ENCODE data around the gene VPS52. TPM values are rescaled to one million over a fixed set of nuclear protein-coding genes. Genes with fewer than 3 reads are reported as not detected.

Gene VPS52
- total RNA-seq, 2 donors from 2014 or later = 19.0 to 31.7 TPM

- peaks cover 34% of the 10 kb centered on the region for H3K36me3 ChIP-seq
- DNase-seq (ENCODE audit: low spot score) = no peak
- peak overlapping the region; percentile 52 to 64 for H3K27ac ChIP-seq
- H3K4me3 ChIP-seq = peak overlapping the region; percentile 60 to 66
- no peaks in the 10 kb centered on the region for H3K9me3 ChIP-seq
- no peaks in the 10 kb centered on the region for H3K27me3 ChIP-seq
- no peak for TF ChIP-seq CTCF (IDR thresholded peaks at IDR 0.05)
- peaks cover 0 to 58% of the 10 kb centered on the region in 2 donors for H3K4me1 ChIP-seq
Observed at GRCh38 chr6:33205191-33206026, 66.3 kb downstream of the VPS52 start.

GRCh38 chr6:33204415-33205190, 67.1 kb downstream of the VPS52 start, which contains the start of gene HSD17B8:
HSD17B8 (plus strand) TSS chr6:33204655; CDS start chr6:33204669, 14 bp downstream.
- peaks cover 0 to 60% of the 10 kb centered on the region in 2 donors for H3K4me1 ChIP-seq
- DNase-seq (ENCODE audit: low spot score) = peak; percentile 95
- no peaks in the 10 kb centered on the region for H3K27me3 ChIP-seq
- H3K27ac ChIP-seq = peak within 1 kb of the TSS; percentile 52 to 64
- no peaks in the 10 kb centered on the region for H3K9me3 ChIP-seq
- peaks cover 27% of the 10 kb centered on the region for H3K36me3 ChIP-seq
- TF ChIP-seq CTCF (IDR thresholded peaks at IDR 0.05) = no peak
- peak within 1 kb of the TSS; percentile 60 to 66 for H3K4me3 ChIP-seq

GRCh38 chr6:33204165-33204414, 67.6 kb downstream of the VPS52 start:
- peaks cover 0 to 63% of the 10 kb centered on the region in 2 donors for H3K4me1 ChIP-seq
- H3K4me3 ChIP-seq = peak overlapping the region in 1 of 2 donors; percentile 66
- no peak for TF ChIP-seq CTCF (IDR thresholded peaks at IDR 0.05)
- no peak for DNase-seq (ENCODE audit: low spot score)
- H3K9me3 ChIP-seq = no peaks in the 10 kb centered on the region
- peaks cover 24% of the 10 kb centered on the region for H3K36me3 ChIP-seq
- H3K27me3 ChIP-seq = no peaks in the 10 kb centered on the region
- H3K27ac ChIP-seq = no peak overlapping the region

- Histone ChIP-seq H3K36me3 (peaks cover 24% of the 10 kb centered on the region), H3K4me3 (peak overlapping the region in 1 of 2 donors; percentile 66), H3K9me3 (no peaks in the 10 kb centered on the region), H3K27me3 (no peaks in the 10 kb centered on the region), H3K27ac (no peak overlapping the region), H3K4me1 (peaks cover 0 to 62% of the 10 kb centered on the region in 2 donors)
- TF ChIP-seq CTCF (IDR thresholded peaks at IDR 0.05) = no peak
- no peak for DNase-seq (ENCODE audit: low spot score)
Observed at GRCh38 chr6:33203443-33204164, 68.1 kb downstream of the VPS52 start.

- H3K4me1 ChIP-seq = peaks cover 0 to 69% of the 10 kb centered on the region in 2 donors
- DNase-seq (ENCODE audit: low spot score) = no peak
- H3K27me3 ChIP-seq = no peaks in the 10 kb centered on the region
- H3K27ac ChIP-seq = no peak overlapping the region
- no peak for TF ChIP-seq CTCF (IDR thresholded peaks at IDR 0.05)
- H3K9me3 ChIP-seq = no peaks in the 10 kb centered on the region
- peaks cover 24% of the 10 kb centered on the region for H3K36me3 ChIP-seq
- H3K4me3 ChIP-seq = no peak overlapping the region
Observed at GRCh38 chr6:33202799-33203198, 68.9 kb downstream of the VPS52 start.
